GM06990 (cell line): ENCODE measurements around the gene SMAD4.

Experiments
- DNase-seq: peaks from one replicate; pipeline ENCODE4 v3.0.0-alpha.2; 2011; ENCODE audit not compliant: insufficient read length; ENCODE audit errors: extremely low read depth
- H3K27me3 ChIP-seq: replicated peaks from 2 replicates; pipeline ENCODE4 v1.6.0; 2011; ENCODE audit warnings: low read length; ENCODE audit not compliant: control insufficient read depth, insufficient read depth
- H3K36me3 ChIP-seq: 2 replicates; pipeline ENCODE4 v1.5.1; 2011; ENCODE audit warnings: low read length; ENCODE audit not compliant: control insufficient read depth, insufficient read depth
- H3K4me3 ChIP-seq: replicated peaks from 2 replicates; pipeline ENCODE4 v1.5.1; 2011; ENCODE audit warnings: low read depth, mild to moderate bottlenecking, control low read depth, low read length
- CTCF ChIP-seq: IDR thresholded peaks from 2 replicates; pipeline ENCODE4 v1.5.1; 2011; ENCODE audit warnings: low read length, control low read depth, mild to moderate bottlenecking, inconsistent platforms; ENCODE audit not compliant: insufficient read depth, poor library complexity, severe bottlenecking

The SMAD4 gene

GRCh38 chr18:51025512-51025911, 4.5 kb upstream of the SMAD4 start:
- Histone ChIP-seq H3K27me3 (no peaks in the 10 kb centered on the region), H3K4me3 (no peak overlapping the region), H3K36me3 (peaks cover 3% of the 10 kb centered on the region; the same call in 1 of the 2 replicates)
- DNase-seq = no peak
- TF ChIP-seq CTCF = no peak

- peaks cover 3% of the 10 kb centered on the region; the same call in 1 of the 2 replicates for H3K36me3 ChIP-seq
- H3K4me3 ChIP-seq = 0 out of 2 replicates have a peak overlapping the region, but pooled peaks have one; percentile 23
- peak; percentile 13 for DNase-seq
- no peaks in the 10 kb centered on the region for H3K27me3 ChIP-seq
- peak; percentile 28 for TF ChIP-seq CTCF
These were observed 1.7 kb upstream of the SMAD4 start for GRCh38 chr18:51028201-51028805.

GRCh38 chr18:51029378-51029693, 677 bp upstream of the SMAD4 start:
- peaks cover 3% of the 10 kb centered on the region; the same call in 1 of the 2 replicates for H3K36me3 ChIP-seq
- no peaks in the 10 kb centered on the region for H3K27me3 ChIP-seq
- H3K4me3 ChIP-seq = peak overlapping the region; percentile 71
- no peak for TF ChIP-seq CTCF
- DNase-seq = no peak

GRCh38 chr18:51030537-51031258, 685 bp downstream of the SMAD4 start:
- Histone ChIP-seq H3K36me3 (peaks cover 3% of the 10 kb centered on the region; the same call in 1 of the 2 replicates), H3K4me3 (peak overlapping the region; percentile 71), H3K27me3 (no peaks in the 10 kb centered on the region)
- DNase-seq = peak; percentile 68
- TF ChIP-seq CTCF = no peak

- DNase-seq = no peak
- Histone ChIP-seq H3K4me3 (peak overlapping the region; percentile 5), H3K27me3 (no peaks in the 10 kb centered on the region), H3K36me3 (no peaks in the 10 kb centered on the region)
- TF ChIP-seq CTCF = no peak
These were observed 2.2 kb downstream of the SMAD4 start for GRCh38 chr18:51032193-51032592.
